Measurements from ENCODE around the gene HOTAIR.

The HOTAIR gene

DNA sequence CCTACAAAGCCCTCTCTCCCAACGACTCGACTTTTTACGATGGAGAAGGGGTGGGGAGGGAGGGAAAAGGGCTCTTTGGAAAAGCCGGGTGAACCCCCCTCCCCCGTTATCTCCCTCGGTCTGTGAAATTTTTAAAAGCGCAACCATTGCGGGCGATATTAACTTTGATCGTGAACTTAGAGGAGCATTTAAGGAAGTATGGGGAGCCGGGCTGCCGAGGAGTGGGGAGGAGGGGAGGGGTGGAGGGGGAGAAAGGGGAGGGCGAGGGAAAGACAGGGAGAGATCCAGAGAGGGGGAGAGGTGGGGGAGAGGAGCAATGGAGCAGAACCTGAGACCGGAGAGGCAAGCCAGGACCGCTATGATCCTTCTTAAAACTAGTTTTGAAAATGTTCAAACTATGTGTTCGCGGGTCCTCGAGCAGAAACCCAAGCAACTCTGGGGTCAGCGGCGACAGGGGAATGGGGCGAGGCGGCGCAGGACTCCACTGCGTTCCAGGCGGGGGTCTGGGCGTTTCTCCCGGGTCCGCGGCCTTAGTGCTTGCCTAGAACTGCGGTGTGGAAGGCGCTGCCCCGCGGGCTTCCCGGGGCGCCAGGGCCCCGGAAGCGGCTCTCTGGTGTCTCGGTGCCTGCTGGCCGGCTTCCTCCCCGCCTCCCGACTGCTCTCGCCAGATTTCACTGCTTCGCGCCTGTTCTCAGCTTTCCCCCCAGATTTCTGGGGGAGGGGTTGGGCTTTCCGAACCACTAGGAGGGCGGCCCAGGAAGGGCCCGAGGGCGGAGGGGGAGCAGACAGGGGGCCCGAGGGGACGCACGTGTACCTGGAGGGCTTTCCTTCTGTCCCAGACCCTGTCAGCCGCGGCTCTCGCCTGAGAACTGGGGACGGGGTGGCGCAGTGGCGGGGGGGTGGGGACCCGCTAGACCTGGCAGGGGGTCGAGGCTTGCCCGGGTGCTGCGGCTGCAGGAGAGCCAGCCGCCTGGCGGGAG, at the start of gene HOTAIR:
Gene HOTAIR, minus strand, starts transcription at position 871 of the 980 bp plus-strand sequence.
- DNase-seq: no peak

DNA sequence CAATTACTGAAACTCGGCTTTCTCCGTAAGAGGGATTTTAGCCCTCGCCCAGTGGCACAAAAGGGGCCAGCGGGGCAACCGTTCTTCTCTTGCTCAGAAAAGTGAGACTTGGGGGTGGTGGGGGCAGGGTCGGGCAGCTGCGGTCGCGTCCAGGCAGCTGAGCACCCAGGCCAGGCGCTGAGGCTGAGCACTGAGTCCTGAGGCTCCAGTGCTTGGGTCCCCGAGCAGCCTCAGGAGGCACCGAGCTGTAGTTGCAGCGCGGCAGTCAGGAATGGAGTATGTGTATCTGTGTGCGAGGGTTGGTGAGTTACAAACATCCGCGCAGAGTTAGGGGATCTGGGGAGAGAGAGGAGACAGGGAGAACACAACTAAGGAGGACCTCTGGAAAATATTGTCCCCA, 49.4 kb upstream of the HOTAIR start:
- DNase-seq: no peak

DNA sequence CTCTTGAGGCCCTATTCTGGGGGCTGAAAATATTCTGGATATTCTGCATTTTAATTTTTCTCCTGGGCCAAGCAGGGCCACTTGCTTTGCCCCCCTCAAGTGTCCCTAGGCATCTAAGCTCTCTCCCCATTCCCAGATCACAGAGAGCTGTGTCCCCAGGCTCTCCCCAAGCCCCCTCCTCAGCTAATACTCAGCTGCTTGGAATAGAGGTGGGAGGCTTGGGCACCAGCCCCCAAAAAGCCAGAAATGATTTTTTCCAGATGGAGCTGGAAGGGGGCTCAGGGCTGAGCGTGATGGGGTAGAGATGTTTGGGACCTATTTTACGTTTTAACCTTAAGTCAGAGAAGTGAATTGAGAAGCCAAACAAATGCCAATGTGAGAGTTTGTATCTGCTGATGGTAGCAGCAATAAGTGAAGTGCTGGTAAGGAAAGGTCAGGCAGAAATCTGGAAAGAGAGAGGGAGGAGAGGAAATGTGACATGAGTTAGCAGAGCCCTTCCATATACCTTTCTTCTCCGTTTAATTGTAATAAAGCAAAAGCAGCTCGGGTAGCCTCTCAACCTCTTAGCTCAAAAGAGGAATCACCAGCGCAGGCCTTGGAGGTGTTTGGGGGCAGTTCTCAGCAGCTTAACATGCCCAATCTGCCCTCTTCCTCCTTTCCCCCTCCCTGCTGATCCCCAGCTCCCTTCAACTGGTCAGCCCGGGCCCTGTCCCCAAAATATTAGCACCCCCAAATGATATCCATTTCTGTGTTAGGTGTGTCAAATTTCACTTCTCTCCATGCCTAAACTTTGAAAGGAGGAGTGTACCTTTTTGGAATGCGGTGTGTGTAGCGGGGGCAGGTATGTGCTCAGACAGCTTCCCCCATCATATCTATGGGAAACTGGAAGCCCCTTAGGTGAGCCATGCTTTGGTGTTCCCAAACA, 48.5 kb upstream of the HOTAIR start:
- DNase-seq: no peak

DNA sequence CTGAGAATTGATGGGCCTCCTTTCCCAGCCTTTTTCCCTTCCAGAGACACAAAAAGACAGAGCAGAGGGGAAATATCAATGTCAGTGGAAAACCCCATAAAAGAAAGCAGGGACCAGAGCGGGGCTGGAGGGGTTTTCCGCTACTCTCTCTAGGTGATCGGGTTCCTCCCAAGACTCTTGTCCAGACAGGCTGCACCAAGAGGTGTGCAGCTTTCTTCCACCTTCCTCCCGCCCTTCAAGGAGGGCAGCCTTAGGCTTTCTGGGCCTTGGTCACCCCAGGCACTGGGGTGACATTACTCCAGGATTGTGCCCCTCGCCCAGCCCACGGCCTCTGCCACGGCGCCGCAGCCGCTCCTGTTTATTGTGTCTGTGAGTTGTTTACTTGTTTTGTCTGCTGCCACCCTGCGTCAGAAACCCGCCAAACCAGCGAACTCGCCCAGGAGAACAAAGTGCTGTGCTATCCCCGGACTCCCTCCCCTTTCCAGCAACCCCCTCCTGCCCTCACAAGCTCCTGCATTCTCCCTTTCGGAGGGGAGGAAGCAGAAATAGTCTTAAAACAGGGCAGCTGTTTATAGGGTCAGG, 46.8 kb upstream of the HOTAIR start:
- DNase-seq: no peak

DNA sequence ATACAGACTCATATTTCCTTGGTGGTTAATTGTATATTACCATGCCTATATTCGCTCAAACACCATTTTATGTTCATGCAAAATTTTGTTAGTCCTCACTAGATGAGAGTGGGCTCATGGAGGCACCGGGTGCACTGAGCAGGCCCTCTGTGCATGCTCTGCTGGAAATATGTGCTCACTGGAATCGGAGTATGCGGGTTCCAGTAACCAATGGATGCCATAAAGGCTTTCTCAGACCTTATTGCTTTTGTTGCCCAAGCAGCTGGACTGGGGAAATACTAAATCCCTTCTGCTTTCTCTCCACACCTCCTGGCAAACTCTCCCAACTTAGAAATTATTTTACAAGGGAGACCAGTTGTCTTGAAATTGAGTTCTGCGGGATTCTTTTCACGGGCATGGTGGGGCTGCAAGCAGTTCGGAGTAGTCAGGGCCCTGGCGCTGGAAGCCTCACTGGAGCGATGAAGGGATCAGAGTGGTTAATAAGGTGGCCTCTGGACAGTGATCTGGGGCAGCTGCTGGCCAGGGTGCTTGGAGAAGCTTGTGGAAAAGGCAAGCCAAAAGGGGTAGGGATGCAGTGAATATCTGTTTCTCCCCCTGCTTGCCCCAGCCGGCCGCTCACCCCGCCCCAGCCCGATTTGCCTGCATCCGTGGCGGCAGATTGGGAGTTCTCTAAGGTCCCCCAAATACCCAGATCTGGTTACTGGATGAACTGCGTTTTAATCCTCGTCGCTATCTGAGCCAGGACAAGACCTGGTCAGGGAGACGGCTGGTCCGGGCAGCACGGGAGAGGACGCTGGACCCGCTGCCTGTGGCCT, 46.0 kb upstream of the HOTAIR start:
- no peak for DNase-seq

DNA sequence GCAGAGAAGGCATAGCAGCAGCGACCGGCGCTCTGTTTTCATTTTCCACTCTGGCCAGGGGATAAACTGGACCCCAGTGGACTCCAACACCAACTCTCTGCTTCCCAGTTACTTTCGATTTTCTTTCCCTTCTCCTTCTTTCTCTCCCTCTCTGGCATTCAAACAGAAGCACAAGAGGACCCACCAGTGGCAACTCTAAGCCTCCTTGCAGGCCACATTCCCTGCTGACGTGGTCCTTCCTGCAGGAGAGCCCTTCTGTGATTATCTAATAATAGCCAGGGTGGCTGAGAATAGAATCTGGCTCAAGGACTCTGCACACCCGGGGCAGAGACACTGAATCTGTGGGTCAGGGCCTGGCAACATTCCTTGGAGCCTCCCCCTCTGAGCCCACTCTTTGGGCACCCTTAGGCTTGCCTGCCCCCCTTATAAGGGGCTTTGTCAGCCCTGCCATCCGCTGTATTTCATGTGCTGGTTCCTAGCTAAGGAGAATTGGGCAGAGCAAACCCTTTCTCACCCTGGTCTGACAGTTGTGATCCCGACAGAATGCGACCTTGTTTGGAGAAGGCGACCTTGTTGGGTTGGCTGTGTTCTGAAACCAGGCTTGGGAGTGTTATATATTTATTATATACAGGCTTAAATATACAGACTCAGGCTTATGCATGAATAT, 45.3 kb upstream of the HOTAIR start:
- DNase-seq: no peak

DNA sequence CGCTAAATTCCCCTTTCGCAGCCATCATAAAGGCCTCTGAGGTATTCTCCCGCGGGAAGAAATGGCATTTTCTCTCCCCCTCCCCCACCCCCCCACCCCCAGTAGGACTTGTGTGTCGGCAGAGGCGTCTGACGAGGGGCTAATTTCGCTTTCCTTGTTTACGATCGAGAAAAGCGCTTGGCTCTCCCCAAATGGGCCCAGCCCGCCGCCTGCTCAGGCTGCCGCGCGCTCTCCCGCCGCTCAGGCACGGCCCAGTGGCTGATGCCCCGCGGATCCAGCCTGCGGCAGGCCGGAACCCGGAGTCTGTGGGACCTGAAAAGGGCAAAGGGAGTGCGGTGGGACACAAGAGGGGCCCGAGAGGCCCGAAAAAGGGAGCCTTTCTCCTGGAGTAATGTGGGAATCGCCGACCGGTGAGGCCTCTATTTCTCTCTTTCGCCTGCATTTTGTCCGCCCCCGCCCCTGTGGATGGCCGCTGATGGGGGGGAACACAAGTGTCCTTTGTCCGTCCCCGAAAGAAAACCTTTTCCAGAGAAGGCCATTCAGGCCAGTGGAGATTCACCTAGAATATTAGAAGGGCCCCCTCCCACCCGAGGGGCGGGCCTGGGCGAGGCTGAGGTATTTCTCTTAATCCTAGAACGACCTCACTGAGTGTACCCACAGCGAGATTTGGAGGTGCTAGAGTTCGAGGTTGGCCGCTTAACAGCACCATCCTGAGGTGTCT, 44.5 kb upstream of the HOTAIR start:
- DNase-seq: no peak

DNA sequence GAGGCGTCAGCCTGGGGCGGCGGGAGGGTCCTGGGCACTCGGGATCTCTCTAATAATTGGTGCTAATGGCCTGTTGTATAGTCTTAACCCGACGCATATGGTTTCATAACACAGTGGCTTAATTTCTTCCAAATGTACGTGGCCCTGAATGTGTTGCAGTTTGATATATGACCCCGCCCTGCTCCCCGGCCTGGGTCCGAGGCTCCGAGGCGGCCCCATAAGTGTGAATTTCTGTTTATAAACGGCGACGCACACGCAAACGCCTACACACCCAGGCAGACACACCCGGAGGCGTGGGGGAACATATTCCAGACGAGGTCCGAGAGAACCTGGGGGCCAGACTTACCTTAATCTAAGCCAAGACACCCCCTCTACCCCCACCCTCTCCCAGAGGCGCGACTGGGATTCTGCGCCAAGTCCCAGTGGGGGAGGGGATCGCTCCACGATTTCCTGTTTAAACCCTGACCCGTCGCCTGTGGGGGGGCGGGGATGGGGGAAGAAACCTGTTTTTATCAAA, 43.8 kb upstream of the HOTAIR start:
- DNase-seq: no peak

DNA sequence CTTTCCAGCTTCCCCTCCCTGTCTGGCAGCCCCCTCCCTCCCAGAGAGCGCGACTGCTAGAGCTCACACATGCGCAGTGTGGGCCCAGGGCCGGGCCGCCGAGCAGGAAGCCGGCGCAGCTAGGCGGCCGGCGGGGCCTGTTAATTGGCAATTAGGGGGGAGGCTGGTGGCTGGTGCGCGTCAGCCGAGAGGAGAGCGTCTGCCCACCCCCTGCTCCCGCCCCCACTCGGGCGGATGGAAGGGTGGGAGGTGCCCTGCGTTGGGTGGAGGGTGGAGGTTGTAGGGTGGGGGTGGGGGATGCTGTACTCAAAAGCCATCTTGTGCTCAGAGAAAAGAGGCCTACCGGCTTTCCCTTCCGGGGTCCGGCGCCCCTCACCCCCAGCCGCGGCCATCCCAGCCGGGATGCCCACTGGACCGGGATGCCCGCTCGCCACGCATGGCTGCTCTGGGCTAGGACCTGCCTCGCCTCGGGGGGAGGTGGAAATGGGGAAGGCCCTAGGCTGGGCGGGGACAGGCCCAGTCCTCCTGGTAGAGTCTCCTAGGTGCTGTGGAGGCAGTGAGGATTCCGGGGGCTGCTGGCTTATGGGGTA, 43.2 kb upstream of the HOTAIR start:
- peak; percentile 79 for DNase-seq

DNA sequence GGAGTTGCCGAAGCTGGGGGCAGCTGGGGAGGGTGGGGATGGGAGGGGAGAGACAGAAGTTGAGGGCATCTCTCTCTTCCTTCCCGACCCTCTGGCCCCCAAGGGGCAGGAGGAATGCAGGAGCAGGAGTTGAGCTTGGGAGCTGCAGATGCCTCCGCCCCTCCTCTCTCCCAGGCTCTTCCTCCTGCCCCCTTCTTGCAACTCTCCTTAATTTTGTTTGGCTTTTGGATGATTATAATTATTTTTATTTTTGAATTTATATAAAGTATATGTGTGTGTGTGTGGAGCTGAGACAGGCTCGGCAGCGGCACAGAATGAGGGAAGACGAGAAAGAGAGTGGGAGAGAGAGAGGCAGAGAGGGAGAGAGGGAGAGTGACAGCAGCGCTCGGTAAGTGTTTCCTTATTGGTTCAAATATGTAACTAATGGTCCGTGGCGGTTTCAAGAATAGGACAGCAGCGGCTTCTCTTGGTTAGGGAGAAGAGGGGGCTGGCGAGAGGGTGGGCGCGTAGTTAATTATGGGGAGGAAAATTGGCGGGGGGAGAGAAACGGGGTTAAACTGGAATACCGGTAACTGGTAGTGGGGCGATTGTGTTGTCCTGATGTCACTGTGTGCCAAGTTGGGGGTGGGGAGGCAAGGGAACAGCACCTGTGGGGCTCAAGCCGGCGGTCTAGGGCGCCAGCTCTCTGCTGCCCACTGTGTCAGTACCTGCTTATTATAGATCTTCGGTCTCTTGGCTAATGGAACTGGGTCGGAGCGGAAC, 42.5 kb upstream of the HOTAIR start:
- DNase-seq: no peak

DNA sequence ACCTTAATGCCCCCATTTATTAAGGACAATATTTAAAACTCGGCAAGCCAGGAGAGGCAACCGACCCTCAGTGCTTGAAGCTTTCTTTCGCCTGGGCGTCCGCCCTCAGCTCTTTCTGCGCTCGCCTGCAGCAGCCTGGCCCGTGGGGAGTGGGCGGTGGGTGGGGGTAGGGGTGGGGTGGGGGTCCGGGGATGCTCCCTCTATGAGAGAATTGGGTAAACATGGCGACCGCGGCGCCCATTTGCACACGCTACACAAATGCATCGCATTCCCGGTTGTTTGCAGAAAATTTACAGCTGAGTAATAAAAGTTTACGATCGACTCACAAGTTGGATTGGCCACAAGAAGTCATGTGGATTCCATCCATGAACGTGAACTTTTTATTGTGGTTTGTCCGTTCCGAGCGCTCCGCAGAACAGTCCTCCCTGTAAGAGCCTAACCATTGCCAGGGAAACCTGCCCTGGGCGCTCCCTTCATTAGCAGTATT, 41.8 kb upstream of the HOTAIR start:
- DNase-seq: no peak

DNA sequence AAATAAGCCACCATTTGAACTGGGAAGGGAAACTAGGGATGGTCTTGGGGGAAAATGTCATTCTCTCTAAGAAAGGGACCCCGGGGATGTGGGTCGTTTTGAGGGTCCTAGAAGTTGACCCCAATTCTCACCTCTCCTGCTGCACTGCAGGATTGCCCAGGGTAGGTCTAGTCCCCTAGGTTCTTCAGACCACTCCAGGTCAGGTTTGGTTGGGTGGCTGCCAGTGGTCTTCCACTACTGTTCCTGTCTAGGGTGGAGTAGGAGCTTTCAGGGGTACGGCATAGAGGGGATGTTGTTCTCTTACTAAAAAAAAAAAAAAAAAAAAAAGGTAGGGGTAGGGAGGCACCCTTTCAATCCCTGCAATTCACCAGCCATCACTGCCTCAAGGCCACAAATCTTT, 41.3 kb upstream of the HOTAIR start:
- DNase-seq: no peak

DNA sequence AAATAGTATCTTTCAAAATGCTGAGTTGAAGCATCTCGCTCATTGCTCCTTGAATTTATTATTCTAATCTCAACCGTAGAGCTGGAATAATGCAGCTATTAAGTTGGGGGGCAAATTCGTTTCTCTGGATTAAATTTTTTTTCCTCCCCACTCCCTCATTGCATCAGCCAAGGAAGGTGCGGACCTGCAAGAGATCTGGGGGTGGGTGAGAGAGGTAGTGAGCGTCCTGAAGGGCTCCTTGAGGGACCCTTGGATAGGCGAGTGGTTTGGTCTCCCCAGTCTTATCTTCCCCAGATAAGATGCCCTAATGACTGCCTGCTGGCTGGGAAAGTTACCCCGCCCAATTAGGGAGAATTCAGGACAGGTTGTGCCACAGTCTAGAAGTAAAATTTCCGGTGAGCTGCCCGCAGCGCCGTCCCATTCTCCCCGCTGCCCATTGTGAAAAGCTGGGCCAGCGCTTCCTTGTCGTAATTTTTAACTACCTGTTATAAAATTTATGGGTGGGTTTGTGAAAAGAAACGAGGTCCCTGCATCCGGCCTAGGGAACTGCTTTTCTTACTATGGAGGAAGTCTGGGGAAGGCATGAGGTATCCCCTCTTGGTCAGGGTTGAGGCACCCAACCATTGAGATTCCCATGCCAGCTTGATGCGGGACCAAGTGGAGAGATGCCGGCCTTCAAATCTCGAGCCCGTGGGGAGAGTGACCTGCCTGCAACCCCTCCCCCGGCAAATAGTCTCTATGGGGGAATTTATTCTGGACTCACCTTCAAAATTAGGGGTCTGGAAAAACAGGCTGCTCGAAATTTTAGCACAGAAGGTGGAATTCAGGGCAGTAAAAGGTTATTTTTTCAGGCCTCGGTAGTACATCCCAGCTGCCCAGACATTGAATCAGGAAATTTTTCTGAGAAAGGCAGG, 40.5 kb upstream of the HOTAIR start:
- DNase-seq: no peak

DNA sequence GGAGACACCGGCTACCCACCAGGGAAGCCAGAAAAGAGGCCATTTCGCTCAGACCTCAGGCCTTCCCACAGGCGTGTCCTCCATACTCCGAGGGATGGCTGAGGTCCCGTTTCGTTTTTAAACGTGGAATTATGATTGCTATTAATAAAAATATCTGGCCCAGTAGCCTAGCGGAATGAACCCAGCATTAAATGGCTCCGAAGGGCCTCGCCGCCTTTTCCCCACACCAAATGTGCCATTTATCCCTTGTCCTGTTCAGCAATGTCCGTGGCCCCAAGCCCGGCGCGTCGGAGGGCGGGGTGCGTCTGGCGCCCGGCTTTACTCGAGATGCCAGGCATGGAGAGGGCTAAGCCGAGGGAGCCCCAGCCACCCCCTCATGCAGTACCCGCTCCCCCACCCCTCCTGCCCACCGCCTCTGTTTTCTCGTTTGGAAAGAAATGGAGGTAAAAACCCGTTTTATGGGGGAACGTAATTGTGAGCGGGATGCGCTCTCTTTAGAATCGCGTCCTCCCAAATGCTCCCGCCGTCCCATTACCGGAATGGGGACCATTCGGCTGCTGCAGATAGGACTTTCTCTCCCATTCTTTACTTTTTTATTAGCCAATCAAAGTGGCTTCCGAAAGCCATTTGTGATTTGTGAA, 39.7 kb upstream of the HOTAIR start:
- DNase-seq: no peak

DNA sequence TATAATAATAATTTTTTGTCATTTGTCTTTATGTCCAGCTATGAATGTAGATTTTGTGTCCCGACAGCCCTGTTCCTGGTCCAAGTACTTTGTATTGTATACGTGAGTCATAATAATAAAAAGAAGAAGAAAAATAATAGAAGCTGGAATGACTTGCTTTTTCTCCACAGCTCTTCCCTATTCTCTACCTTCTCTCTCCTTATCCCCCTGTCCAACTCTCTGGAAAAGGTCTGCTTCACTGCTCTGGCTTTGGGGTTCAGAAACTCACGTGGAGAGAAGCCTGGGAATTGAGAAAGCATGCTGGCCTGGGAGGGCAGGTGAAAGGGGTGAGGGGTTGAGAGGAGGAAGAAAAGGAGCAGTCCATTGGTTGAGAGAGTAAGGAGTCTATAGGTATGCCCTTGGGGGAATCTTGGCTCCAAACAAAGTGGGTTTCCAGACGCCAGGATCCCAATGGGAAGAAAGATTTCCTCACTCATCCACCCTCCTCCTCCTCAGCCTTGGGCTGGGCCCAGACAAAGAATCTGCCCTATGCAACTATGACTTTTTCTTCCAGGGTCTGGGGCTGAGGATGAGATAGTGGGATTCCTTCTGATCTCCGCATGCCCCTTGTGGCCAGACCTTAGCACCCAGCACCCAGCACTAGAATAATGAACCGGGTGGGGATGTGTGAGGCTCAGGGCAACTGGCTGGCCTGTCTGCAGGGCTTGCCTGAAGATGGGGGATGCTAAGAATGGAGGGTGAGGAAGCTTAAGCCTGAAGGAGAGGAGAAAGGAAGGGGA, 38.1 kb upstream of the HOTAIR start:
- DNase-seq: no peak

DNA sequence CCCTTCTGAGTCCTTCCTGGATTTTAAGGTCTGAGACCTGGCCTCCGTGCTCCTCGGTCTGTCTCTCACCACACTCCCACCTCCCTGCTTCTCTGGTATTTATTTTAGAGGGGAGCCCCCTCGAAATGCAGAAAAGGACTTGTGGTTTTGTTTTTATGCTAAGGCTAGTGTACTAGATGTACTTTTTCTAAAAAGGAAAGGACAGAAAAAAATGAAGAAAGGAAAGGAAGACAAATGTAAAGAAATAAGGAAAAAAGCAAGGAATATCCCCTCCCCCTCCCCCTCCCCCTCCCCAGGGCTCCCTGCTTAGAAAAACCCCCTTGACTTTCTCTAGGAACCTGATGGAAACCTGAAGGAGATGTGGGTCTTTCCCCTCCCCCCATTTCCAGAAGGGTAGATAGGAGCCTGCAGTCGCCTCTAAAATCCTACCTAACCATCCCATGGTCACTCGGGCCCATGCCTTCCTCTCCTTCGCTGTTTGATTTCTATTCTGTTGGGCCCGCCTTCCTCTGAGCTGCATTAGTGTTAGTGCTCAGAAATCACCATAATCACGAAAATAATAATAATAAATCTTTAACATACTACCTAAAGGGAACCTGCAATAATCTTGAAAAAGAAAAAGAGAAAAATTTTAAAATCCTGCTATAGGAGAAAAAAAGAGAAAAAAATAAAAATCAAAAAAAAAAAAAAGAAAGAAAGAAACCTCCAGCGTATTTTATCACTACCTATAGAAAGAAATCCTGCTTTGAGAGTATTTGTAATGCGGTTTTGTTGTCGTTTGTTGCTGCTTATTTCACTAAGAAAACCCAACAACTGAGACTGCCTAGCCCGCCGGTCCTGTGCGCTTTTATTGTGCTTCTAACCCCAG, 37.1 kb upstream of the HOTAIR start:
- no peak for DNase-seq

All from OCI-M1 (cell line).